HT-29 (cell line): Measurements from ENCODE around the gene ATXN1. TPM values are rescaled to one million over a fixed set of nuclear protein-coding genes. Genes with fewer than 3 reads are reported as not detected.
"Not testable (repeated sequence)": the region's sequence is repeated elsewhere in the genome, so short reads cannot be mapped to it uniquely, and the experiment has no call there.

Source experiments
- DNase-seq: peaks from one replicate; pipeline ENCODE4 v3.0.0-alpha.2; 2015; ENCODE audit warnings: low spot score
- total RNA-seq: library from RNA; depleted of rRNA; stranded (reverse); fragments of >200 nt; shearing (Covaris generic); gene quantifications from 2 replicates; pipeline ENCODE4 v1.2.3, GENCODE V29; 2014

The ATXN1 gene
- total RNA-seq, 1 experiment from 2014 or later = 39.1 TPM

DNA sequence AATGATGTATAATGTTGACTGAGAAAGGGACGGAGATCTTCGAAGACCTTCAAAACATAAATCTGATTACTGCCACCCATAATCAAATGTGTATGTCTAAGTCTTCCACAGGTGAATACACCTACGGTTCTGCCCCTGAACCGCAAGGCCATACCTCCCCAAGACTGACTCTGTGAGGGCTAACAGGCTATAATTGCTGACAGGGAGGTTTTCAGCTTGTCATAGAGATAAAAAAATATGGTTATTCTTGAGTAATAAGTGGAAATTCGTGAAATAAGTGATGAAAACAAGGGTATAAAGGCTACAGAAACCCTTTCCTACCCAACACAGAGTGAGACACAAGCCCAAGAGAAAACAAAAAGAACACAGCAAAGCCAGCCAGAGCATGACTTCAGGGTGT lies 188.9 kb downstream of the ATXN1 start:
- DNase-seq = no peak

DNA sequence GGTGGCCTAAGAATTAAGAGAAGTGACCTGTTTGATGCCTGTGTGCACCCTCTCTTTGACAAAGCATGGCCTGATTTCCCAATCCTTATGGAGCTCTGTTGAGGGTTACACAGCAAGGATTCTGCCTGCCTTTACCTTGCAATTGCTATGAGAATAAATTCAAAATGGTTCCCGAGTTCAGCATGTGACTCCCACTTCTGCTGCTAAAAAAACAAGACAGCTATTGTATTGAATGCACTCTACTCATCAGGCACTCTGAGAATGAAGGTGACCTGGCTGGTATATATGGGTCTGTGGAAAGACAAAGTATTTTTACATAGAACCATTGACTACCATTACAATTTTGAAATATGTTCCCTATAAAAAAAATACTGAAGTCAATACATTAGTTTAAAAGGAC lies 190.3 kb downstream of the ATXN1 start:
- DNase-seq = no peak

DNA sequence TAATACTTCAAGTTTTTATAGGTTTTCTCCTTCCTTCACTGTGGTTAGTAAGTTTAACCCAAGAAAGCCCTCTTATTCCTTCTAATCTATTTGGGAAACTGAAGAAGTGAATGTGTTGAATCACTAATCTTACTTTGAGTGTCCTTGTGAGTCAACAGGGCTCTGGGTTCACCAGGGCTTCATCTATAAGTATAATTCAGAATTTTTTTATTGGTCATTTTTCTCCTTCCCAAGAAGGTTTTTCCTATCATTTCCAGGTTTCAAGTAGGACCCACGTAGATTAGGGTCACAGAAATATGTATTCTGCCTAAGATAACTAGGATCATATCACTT lies 191.1 kb downstream of the ATXN1 start:
- DNase-seq = no peak

DNA sequence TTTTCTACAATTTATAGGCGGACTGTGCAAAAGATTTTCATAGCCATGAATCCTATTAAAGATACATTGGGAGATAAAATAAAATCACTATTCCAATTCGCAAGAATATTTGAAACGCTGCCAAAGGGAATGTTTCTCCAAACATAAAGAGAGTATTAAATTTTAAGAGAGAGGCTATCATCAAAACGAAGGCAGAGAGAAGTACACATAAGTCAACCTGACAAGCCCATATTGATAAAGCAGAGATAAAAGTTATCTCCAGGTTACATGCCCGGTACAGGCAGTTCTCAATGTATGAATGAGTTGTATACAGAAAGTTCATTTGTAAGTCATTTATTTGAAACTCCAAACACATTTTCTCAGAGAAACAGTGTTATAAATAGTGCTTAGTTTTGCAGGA lies 193.1 kb downstream of the ATXN1 start:
- DNase-seq = no peak

DNA sequence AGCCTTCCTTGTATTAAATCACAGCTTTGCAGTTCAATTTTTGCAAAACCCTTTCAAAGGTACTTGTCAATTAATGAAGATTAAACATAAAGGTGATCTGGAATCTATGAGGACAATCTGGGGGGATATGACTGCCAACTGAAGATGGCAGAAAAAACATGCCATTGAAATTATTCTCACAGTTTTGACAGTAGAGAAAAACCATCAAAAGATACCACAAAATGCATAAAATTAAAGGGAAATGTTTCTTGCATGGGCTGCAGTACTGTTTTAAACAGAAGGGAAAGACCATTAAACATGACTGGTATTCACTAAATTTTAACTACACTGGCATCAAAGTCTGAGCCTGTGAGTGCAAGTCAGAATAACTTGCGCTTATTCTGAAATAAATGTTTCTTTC lies 194.2 kb downstream of the ATXN1 start:
- no peak for DNase-seq

DNA sequence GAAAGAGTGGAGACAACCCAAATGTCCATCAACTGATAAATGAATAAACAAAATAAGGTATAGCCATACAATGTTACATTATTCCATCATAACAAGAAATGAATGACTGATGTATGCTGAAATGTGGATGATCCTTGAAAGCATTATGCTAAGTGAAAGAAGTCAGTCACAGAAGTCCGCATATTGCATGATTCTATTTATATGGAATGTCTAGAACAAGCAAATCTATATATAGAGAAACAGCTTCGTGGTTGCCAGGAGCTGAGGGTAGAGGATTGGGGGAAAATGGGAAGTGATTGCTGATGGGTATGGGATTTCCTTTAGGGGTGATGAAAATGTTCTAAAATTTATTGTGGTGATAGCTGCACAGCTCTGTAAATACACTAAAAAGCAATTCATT lies 196.8 kb downstream of the ATXN1 start:
- DNase-seq = no peak

DNA sequence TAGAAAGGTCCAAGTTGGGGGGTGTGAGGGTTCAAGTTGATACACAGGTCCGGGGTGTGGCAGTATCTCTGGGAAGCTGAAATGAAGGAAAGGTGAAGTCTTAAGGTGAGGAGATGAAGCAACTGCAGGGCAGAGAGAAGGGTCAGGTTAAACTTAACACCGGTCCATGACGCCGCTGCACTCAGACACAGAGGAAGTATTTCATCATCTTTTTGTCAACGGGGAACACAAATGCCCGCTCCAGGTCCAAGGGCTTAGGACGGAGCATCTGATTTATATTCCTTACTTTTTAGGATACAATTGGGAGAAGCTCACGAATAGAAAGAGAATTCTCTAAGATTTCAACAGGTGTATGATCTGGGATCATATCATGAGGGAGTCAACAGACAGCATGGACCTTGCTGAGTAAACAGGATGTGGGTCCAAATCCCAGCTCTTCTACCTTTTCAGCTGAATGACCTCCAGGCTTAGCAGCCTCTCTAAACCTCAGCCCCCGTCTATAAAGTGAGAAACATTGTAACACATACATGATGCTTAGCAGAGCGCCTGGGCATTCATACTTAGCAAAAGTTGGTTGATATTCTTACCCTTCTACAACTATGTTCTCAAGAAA lies 197.5 kb downstream of the ATXN1 start:
- DNase-seq = no peak

DNA sequence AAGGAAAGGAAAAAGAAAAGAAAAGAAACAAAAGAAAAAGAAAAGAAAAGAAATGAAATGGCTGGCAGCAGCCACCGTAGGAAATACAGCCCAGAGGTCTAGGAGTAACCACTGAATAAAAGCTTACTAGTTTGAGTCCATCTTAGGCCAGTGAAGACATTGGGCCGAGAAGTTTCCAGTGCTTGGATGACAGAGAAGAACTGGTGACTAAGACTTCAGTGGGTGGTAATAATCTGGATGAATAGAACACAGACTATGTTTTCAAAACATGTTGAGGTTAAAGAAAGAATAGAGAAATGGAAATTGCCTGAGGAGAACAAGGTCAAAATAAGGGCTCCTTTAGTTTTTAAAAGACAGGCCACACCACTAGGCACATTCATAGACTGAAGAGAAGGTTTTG lies 198.8 kb downstream of the ATXN1 start:
- DNase-seq = no peak

DNA sequence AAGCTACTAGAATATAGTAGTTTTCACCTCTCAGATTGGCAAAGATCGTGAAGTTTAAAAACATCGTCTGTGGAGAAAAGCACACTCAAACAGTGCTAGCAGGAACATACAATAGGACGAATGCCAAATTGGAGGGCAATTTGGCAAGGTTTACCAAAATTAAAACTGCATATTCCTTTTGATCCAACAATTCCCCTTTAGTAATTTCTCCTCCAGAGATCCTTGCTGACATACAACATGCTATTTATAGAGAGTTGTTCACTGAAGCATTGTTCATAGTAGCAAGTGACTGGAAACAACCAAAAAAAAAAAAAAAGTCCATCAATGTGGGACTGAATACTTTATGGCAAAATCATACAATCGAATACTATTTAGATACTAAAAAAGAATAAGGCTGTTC lies 202.2 kb downstream of the ATXN1 start:
- no peak for DNase-seq

DNA sequence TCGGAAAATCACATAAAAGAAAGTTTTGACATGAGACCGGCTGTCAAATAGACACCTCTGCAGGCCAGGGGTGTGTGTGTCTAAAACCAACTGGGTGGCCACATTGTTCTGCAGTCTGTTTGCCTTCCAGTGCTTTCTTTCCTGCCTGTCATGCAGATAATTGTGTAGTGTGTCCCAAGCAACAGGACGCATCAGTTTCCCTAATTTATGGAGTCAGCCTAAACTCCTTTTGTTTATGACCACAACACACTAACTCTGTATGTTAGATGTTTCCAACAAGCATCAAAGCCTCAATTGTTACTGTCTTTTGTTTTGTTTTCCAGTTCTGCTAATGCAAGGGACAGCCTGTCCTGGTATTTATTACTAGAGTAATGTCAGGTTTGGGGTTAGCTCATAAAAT lies 205.7 kb downstream of the ATXN1 start:
- DNase-seq = no peak

DNA sequence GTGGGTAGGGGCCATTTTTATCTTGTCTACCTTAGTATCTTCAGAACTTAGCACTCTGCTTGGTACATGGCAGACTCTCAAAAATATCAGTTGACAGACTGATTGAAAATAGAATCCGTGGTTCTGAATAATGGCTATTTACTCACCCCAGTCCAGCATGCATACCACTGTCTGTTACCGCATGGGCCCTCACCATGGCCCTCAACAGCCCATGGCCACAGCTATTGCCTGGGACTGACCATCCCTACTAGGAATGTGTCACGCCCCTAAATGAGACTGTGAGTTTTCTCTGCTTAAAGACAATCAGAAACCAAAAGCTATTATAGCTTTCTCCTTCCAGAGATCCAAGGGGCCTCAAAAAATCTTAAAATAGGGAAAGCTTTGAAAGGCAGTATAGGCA lies 207.7 kb downstream of the ATXN1 start:
- no peak for DNase-seq

DNA sequence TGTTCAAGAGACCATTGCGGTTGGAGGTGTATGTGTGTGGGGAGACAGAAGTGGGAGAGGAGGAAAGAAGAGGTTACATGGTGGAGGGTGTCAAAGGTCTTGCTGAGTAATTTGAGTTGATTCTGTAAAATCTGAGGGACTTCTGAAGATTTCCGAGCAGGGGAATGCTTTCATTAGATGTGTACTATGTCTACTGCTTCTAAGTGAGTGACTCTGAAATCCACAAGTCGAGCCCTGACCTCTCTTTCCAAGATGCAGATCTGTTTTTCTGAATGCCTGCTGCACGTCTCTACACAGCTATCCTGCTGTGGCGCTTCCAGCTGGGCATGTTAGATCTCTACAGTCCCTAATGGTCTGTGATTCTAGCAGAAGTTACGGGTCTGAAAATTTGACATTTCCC lies 209.8 kb downstream of the ATXN1 start:
- DNase-seq = no peak

DNA sequence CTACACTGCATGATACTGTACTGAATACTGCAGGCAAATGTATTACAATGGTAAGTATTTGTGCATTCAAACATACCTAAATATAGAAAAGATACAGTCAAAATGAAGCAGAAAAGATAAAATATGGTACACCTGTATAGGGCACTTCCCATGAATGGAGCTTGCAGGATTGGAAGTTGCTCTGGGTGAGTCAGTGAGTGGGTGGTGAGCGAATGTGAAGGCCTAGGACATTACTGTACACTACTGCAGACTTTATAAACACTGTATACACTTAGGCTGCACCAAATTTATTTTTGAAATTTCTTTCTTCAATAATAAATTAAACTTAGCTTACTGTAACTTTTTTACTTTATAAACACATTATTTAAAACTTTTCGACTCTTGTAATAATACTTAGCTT lies 213.1 kb downstream of the ATXN1 start:
- DNase-seq = no peak

DNA sequence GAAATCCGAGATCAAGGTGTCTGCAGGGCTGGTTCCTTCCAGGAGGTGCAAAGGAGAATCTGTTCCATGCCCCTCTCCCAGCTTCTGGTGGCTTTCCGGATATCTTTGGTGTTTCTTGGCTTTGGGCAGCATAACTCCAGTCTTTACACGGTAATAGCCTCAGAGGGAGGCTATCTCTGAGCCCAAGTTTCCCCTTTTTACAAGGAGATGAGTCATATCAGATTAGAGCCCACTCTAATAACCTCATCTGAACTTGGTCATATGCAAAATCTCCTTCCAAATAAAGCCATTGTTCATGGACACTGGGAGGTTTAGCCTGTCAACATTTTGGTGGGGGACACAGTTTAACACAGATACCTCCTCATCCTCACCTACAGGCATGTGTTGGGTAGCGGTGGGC lies 213.7 kb downstream of the ATXN1 start:
- DNase-seq = no peak

DNA sequence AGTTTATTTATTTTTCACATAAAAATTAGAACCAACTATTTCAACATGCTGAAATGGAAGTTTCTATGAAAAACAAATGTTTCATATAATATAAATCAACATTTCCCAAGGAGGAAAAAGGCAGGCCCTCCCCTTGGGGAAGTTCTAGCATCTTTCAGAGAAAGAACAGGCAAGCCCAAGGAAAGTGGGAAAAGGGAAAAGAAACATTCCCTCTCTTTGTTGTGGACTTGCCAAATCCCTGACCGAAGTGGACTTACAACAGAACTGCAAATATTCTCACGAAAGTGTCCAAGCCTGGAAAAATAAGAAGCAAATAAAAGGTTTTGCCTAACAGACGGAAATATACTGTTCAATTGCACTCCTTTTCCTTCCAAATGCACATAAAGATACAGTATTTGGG lies 214.4 kb downstream of the ATXN1 start:
- DNase-seq = no peak

DNA sequence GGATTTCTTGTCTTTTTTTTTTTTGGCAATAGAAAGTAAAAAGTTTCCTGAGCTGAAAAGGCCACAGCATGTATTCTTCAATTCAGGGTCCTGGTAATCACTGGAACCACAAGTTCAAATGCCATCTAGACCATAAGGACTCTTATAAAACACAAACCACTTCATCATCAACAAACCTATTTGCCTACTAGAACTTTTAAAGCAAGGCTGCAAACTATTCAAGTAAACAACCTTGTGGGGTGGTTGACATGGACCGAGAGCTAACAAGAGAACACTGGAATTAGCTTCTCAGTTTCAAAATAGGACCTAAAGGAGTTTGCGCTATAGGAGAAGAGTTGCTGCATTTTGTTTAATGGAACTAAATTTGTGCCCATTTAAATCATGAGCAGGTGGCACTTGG lies 215.9 kb downstream of the ATXN1 start:
- DNase-seq = no peak

DNA sequence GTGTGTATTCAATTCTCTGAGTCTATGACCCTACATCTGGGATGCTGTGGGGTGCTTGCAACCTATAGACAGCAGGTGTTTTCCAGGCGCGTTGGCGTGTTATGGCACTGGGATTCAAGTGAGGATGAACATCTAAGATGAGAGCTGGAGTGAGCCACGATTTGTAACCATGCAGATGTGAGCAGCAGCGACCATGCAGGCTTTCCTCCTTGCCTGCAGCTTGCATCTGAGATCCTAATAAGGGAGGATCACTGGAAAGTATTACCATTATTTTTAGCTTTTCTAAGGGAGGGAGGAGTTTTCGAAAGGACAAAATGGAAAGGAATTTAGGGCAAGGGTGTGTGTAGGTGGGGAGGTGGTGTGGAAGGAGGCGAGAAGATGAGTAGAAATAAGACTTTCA lies 216.7 kb downstream of the ATXN1 start:
- DNase-seq = no peak

DNA sequence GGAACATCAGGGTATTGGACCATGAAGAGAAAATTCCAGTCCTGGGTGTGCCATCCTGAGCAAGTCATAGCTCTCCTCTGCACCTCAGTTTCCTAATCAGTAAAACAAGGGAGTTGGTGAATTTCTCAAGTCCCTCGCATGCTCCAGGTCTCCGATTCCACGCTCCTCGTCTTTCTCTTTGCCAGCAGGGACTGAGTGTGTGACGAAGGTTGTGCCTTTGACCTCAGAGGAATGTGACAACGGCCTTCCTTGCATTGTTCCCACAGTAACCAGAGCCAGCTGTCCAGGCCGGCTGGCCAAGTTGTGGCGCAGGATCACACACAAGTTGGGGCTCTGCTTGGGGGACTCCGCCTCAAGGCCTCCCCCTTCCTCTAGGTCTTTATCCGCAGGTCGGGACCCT lies 217.3 kb downstream of the ATXN1 start:
- no peak for DNase-seq

DNA sequence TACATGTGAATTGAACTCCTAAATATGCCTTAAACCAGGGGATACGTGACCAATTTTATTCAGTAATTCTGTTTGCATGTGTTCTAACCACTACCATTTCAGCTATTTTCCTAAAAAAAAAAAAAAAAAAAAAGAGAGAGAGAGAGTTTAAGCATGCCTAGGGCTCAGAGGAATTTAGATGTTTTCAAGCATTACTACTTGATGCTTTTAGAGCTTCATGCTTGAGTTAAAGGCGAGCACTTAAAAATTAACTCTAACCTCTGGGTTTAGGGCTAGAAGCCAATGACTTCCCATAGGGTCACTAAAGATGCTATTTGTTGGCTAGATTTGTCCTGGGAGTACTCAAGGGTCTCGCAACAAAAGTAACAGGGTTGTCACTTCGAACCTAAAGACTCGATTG lies 217.7 kb downstream of the ATXN1 start:
- no peak for DNase-seq

DNA sequence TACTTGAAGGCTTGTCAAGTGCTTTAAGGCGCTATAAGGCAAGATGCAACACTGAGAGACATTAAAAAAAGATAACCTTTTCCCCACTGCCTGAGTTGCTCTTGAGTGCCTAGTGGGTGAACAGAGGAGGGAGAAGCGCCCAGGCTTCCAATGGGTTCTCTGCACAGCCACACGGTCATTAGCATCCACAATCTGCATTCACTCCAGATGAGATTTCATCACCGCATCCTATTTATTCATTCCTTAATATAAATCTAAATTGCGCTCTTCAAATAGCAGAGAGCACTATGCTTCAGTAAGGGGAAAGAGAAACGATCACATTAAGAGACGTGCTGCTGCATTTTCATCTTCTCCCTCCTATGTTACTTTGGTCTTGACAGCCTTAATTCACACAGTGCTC lies 219.2 kb downstream of the ATXN1 start:
- DNase-seq = no peak

DNA sequence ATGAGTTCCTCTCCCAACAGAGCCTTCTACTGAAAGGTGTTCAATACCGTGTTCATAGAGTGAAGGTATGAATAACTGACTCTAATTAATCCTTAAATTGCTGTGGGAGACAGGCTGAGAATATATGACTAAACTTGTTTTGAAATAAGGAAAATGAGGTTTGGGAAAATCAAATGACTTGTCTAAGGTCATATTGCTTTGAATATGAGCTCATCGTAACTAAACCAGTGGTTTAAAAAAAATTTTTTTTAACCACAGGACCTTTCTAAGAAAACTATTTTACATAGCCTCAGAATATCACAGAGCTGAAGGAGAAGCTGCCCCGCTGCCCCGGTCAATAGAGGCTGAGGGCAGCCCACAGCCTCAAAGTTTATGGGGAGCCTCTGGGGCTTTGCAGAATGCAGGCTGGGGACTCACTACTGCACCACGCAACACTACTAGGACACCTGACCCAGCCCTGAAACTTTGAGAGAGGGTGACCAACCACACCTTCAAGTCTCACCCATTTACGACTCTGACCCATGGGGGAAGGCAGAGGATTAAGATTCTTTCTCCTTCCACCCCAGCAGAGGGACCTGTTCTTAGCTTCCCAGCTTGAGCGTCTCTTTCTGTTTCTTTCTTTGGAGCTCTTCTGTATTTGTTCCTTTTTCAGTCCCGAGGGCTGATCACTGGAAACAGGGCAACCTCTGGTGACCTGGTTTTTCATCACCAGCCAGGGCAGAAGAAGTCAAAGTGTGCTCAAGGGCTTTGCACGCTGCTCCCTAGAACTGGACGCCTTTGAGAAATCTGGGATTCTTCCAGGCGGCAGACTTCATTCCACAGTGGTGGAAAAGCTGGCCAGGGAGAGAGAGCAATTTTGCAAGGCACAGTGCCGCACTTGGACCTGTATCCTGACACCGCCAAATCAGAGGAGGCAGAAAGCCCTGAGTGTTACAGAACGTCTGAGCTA lies 220.2 kb downstream of the ATXN1 start:
- DNase-seq = no peak

DNA sequence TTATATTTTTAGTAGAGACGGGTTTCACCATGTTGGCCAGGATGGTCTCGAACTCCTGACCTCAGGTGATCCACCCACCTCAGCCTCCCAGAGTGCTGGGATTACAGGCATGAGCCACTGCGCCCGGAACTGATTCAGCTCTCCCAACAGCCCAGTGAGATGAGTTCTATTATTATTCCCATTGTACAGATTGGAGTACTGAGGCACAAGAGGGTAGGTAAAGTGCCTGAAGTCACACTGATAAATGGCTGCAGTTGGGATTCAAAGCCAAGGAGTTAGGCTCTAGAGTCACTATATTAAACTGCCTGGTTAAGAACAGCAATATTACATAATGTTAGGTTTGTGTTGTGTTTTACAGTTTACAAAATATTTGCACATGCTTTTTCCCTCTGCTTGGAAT lies 220.9 kb downstream of the ATXN1 start:
- not testable (repeated sequence) for DNase-seq
